LNCaP clone FGC (cell line): Measurements from ENCODE around the gene HBA1.
"Not testable (repeated sequence)": the region's sequence is repeated elsewhere in the genome, so short reads cannot be mapped to it uniquely, and the experiment has no call there.

Source experiments
- DNase-seq: peaks from one replicate; pipeline ENCODE4 v3.0.0-alpha.2; 2011; ENCODE audit warnings: low read depth
- H3K4me3 ChIP-seq: 2 replicates; pipeline ENCODE4 v1.5.1; 2011; ENCODE audit warnings: mild to moderate bottlenecking, low read depth, low read length, control low read depth
- TF ChIP-seq, protein P1 (sequence below): IDR thresholded peaks from 2 replicates; pipeline ENCODE4 v1.5.1; 2012; ENCODE audit warnings: mild to moderate bottlenecking; ENCODE audit not compliant: control insufficient read depth, insufficient read depth; ENCODE audit errors: extremely low read depth

HBA1 gene

DNA sequence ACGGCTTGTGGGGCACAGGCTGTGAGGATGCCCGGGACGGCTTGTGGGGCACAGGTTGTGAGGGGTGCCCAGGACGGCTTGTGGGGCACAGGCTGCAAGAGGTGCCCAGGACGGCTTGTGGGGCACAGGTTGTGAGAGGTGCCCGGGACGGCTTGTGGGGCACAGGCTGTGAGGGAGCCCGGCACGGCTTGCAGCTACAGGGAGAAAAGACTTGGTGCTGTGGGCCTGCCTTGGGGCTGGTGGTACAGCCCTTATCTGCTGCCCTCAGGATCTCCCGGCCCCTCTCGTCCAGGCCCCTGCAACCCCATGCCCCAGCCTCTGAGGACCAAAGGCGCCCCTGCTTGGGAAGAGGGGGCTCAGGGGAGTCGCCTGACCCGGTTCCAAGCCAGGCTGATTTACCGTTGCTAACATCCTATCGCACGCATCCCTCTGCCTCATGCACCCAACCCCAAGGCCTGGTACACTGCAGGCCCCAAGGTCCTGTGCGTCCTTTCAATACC, 15.7 kb upstream of the HBA1 start:
- TF ChIP-seq, protein P1, sequence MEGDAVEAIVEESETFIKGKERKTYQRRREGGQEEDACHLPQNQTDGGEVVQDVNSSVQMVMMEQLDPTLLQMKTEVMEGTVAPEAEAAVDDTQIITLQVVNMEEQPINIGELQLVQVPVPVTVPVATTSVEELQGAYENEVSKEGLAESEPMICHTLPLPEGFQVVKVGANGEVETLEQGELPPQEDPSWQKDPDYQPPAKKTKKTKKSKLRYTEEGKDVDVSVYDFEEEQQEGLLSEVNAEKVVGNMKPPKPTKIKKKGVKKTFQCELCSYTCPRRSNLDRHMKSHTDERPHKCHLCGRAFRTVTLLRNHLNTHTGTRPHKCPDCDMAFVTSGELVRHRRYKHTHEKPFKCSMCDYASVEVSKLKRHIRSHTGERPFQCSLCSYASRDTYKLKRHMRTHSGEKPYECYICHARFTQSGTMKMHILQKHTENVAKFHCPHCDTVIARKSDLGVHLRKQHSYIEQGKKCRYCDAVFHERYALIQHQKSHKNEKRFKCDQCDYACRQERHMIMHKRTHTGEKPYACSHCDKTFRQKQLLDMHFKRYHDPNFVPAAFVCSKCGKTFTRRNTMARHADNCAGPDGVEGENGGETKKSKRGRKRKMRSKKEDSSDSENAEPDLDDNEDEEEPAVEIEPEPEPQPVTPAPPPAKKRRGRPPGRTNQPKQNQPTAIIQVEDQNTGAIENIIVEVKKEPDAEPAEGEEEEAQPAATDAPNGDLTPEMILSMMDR, result no peak
- no peak overlapping the region for H3K4me3 ChIP-seq
- no peak for DNase-seq

DNA sequence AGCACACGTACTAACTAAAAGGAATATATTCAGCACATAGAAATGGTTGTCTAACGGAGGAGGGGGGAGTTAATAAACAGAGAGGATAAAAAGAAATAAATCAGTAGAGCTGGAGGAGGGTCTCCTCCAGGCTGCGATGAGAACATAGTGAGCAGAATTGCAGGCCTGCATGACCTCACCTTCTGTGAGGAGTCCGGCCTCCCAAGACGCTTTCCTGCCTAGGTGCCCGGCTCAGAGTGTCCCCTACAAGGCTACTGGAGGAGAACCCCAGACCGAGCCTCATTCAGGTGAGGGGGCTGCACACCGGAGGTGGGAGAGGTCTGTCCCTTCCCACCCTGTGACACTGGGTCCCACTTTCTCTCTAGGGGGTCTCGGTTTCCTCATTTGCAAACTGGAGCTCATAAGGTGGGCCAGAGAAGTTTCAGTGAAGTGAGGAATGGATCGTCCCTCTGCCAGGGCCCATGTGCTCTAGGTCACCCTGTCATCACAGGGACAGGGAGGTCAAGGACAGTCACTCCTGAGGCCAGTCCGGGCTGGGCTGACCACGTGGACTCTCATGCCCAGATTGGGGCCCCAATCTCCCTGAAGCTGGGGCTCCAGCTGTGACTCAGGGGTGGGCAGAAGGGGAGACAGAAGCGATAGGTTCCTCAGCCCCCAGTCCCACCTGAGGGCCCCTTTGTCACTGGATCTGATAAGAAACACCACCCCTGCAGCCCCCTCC, 14.0 kb upstream of the HBA1 start:
- TF ChIP-seq, protein P1, result no peak
- no peak for DNase-seq
- H3K4me3 ChIP-seq, result no peak overlapping the region

DNA sequence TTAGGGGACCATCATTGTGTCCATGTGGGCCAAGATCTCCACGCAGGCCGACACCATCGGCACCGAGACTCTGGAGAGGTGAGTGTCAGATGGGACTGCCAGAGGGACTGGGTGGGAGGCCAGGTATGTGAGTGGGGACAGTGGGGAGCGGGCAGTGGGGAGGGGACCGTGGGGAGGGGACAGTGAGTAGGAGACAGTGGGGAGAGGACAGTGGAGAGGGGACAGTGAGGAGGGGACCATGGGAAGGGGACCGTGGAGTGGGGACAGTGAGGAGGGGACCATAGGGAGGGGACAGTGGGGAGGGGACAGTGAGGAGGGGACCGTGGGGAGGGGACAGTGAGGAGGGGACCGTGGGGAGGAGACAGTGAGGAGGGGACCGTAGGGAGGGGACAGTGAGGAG, 13.3 kb upstream of the HBA1 start:
- not testable (repeated sequence) for H3K4me3 ChIP-seq, DNase-seq

DNA sequence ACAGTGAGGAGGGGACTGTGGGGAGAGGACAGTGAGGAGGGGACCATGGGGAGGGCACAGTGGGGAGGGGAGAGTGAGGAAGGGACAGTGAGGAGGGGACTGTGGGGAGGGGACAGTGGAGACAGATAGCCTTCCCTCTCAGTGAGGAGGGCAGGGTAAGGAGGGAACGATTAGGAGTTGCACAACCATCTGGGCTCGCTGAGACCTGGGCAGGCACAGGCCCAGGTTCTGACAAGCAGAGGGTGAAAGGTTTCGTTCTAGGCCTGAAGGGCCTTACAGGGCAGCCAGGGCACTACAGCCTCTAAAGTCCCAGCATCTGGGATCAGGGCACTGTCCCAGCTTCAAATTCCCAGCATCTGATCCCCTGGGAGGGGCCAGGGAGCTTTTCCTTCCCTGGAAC, 12.8 kb upstream of the HBA1 start:
- not testable (repeated sequence) for H3K4me3 ChIP-seq, DNase-seq

DNA sequence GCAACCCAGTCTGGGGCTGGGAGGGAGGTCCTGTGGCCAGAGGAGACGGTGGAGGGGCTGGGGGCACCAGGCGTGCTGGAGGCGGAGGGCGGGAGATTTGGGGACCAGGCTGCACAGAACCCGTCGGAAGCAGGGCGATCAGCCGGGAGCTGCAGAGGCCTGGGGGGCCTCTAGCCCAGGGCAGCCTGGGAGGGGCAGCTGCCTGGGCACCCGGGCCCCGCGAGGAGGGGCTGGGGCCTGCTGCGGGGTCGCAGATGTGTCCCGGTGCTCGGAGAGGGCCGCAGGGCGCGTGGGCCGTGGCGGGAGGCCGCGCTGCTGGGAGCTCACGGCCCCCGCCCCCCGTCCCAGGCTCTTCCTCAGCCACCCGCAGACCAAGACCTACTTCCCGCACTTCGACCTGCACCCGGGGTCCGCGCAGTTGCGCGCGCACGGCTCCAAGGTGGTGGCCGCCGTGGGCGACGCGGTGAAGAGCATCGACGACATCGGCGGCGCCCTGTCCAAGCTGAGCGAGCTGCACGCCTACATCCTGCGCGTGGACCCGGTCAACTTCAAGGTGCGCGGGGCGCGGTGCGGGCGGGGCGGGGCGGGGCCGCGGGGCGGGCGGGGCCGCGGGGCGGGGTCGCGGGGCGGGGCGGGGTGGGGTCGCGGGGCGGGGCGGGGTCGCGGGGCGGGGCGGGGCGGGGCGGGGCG, 12.2 kb upstream of the HBA1 start:
- not testable (repeated sequence) for DNase-seq, H3K4me3 ChIP-seq

DNA sequence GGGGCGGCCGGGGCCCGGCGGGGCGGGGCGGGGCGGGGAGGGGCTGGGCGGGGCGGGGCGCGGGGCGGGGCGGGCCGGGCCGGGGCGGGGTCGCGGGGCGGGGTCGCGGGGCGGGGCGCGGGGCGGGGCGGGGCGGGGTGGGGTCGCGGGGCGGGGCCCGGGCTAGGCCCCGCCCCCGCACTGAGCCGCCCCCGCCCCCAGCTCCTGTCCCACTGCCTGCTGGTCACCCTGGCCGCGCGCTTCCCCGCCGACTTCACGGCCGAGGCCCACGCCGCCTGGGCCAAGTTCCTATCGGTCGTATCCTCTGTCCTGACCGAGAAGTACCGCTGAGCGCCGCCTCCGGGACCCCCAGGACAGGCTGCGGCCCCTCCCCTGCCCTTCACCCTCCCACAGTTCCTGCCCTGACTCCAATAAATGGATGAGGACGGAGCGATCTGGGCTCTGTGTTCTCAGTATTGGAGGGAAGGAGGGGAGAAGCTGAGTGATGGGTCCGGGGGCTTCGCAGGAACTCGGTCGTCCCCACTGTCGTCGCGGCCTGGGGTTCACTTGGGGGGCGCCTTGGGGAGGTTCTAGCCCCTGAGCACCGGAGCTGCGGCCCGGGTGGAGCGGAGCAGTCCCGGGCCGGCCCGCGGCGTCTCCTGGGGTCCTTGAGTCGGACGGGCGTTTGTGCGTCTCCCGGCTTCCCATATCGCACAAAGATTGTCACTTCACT, 11.5 kb upstream of the HBA1 start:
- DNase-seq, result no peak
- peak overlapping the region; percentile 21; the same call in 1 of the 2 replicates for H3K4me3 ChIP-seq
- TF ChIP-seq, protein P1, result no peak

DNA sequence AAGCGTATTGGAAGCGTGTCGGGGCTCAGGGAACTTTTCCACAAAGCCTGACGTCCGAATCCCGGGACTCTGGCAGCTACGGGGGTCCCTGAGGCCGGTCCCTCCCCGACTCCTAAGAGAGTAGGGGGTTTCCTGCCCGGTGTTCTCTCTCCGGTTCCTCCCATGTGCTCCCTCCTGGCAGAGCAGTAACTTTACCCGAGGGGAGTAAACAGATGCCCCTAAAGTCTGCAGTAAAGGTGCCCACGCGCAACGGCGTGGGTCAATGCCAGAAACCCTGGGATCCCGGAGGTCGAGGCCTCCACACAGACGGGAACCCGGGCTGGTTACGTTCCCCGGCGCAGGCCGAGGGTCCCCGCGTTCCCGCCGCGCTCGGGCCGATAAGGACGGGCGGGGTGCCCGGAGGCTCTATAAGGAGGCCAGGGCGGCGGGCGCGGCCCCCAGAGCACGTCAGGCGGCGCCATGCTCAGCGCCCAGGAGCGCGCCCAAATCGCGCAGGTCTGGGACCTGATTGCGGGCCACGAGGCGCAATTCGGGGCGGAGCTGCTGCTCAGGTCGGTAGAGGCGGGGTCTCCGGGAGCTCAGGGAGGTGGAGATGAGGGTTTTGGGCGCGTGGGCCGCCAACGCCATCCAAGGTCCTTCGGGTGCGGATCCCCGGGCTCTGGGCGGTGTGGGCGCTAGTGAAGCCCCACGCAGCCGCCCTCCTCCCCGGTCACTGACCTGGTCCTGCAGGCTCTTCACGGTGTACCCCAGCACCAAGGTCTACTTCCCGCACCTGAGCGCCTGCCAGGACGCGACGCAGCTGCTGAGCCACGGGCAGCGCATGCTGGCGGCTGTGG, 10.7 kb upstream of the HBA1 start, which contains the start of gene HBM:
HBM (plus strand) TSS at position 440 of the 836 bp plus-strand sequence; CDS start at position 460, 20 bp downstream.
- DNase-seq, result no peak
- TF ChIP-seq, protein P1, result no peak
- H3K4me3 ChIP-seq, result peak within 1 kb of the TSS; percentile 21; the same call in 1 of the 2 replicates
